HepG2 (cell line): ENCODE measurements around the gene AASDHPPT. TPM values are rescaled to one million over a fixed set of nuclear protein-coding genes. Genes with fewer than 3 reads are reported as not detected.

ENCODE experiments used
- FIP1L1 ChIP-seq: fragments of 200-400 bp; formaldehyde crosslinking; IDR thresholded peaks from 2 replicates; pipeline ENCODE4 v1.6.1; 2018; ENCODE audit warnings: low read depth, mild to moderate bottlenecking, low read length, moderate library complexity, borderline replicate concordance; ENCODE audit not compliant: insufficient read depth
- GZF1 ChIP-seq: sonication (generic); formaldehyde crosslinking; IDR thresholded peaks from 2 replicates; pipeline ENCODE4 v1.5.1; 2020; ENCODE audit warnings: mild to moderate bottlenecking, missing genetic modification reagents
- ZNF224 ChIP-seq: sonication (generic); formaldehyde crosslinking; IDR thresholded peaks from 2 replicates; pipeline ENCODE4 v1.5.0; 2020; ENCODE audit warnings: mild to moderate bottlenecking, missing genetic modification reagents
- ZNF234 ChIP-seq: sonication (generic); formaldehyde crosslinking; conservative IDR thresholded peaks from 2 replicates; pipeline ENCODE4 v1.5.1; 2020; ENCODE audit warnings: mild to moderate bottlenecking, missing genetic modification reagents
- ZNF263 ChIP-seq: sonication (generic); formaldehyde crosslinking; IDR thresholded peaks from 2 replicates; pipeline ENCODE4 v1.4.0; 2020; ENCODE audit warnings: missing genetic modification reagents
- ZNF431 ChIP-seq: sonication (generic); formaldehyde crosslinking; IDR thresholded peaks from 2 replicates; pipeline ENCODE4 v1.9.0; 2022; ENCODE audit warnings: missing genetic modification reagents, low read depth, mild to moderate bottlenecking, borderline replicate concordance
- ZNF513 ChIP-seq: sonication (generic); formaldehyde crosslinking; conservative IDR thresholded peaks from 2 replicates; pipeline ENCODE4 v1.5.0; 2020; ENCODE audit warnings: missing genetic modification reagents
- ZSCAN30 ChIP-seq: sonication (generic); formaldehyde crosslinking; IDR thresholded peaks from 2 replicates; pipeline ENCODE4 v1.5.0; 2020; ENCODE audit warnings: mild to moderate bottlenecking, missing genetic modification reagents
- polyA plus RNA-seq, 8 experiments: library from polyadenylated mRNA; depleted of rRNA in 3 of 8; stranded (reverse) in 7 of 8; unstranded in 1 of 8; fragments of >200 nt; fragmentation: Illumina TruSeq in 4 of 8; extraction: Trizol in 4 of 8; gene quantifications; 2 replicates each; pipeline versions ENCODE4 v1.2.1 to v1.2.3, GENCODE V29; 2011 to 2016; ENCODE audit warnings: low read depth in 4 of 8, missing spikeins in 1 of 8, mixed read lengths in 1 of 8; ENCODE audit not compliant: insufficient read depth in 1 of 8
- total RNA-seq, 5 experiments: library from RNA; depleted of rRNA; stranded (reverse); fragments of >200 nt; fragmentation: Illumina TruSeq; extraction: Trizol; gene quantifications; 2 replicates each; pipeline ENCODE4 v1.2.3, GENCODE V29; 2016; ENCODE audit warnings: low read depth in 1 of 5
- TF ChIP-seq, protein P1 (sequence below): sonication (generic); formaldehyde crosslinking; IDR thresholded peaks from 2 replicates; pipeline ENCODE4 v1.4.0; 2020; ENCODE audit warnings: missing genetic modification reagents
- TF ChIP-seq, protein P2 (sequence below): sonication (generic); formaldehyde crosslinking; IDR thresholded peaks from 2 replicates; pipeline ENCODE4 v1.8.1; 2022; ENCODE audit warnings: low read depth, mild to moderate bottlenecking, missing genetic modification reagents
- TF ChIP-seq, protein P3 (sequence below), 2 experiments: sonication (generic) in 1 of 2; formaldehyde crosslinking in 1 of 2; IDR thresholded peaks; 2 replicates each; pipeline versions ENCODE4 v1.6.1 to v1.9.0; 2014 to 2022; ENCODE audit warnings: antibody characterized with exemption in 1 of 2, borderline replicate concordance in 1 of 2, inconsistent platforms in 1 of 2, low read depth in 1 of 2, missing genetic modification reagents in 1 of 2
- TF ChIP-seq, protein P4 (sequence below): sonication (generic); formaldehyde crosslinking; IDR thresholded peaks from 2 replicates; pipeline ENCODE4 v1.4.0; 2020; ENCODE audit warnings: mild to moderate bottlenecking, missing genetic modification reagents

The AASDHPPT gene
- total and polyA plus RNA-seq, 2 of the 13 experiments (the other 11 are each of a cell fraction or from before 2014, with no cell fraction given) = 20.2 to 43.7 TPM

- TF ChIP-seq, protein P1, sequence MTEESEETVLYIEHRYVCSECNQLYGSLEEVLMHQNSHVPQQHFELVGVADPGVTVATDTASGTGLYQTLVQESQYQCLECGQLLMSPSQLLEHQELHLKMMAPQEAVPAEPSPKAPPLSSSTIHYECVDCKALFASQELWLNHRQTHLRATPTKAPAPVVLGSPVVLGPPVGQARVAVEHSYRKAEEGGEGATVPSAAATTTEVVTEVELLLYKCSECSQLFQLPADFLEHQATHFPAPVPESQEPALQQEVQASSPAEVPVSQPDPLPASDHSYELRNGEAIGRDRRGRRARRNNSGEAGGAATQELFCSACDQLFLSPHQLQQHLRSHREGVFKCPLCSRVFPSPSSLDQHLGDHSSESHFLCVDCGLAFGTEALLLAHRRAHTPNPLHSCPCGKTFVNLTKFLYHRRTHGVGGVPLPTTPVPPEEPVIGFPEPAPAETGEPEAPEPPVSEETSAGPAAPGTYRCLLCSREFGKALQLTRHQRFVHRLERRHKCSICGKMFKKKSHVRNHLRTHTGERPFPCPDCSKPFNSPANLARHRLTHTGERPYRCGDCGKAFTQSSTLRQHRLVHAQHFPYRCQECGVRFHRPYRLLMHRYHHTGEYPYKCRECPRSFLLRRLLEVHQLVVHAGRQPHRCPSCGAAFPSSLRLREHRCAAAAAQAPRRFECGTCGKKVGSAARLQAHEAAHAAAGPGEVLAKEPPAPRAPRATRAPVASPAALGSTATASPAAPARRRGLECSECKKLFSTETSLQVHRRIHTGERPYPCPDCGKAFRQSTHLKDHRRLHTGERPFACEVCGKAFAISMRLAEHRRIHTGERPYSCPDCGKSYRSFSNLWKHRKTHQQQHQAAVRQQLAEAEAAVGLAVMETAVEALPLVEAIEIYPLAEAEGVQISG = peak; percentile 34; the same call in 1 of the 2 replicates
- TF ChIP-seq, protein P2, sequence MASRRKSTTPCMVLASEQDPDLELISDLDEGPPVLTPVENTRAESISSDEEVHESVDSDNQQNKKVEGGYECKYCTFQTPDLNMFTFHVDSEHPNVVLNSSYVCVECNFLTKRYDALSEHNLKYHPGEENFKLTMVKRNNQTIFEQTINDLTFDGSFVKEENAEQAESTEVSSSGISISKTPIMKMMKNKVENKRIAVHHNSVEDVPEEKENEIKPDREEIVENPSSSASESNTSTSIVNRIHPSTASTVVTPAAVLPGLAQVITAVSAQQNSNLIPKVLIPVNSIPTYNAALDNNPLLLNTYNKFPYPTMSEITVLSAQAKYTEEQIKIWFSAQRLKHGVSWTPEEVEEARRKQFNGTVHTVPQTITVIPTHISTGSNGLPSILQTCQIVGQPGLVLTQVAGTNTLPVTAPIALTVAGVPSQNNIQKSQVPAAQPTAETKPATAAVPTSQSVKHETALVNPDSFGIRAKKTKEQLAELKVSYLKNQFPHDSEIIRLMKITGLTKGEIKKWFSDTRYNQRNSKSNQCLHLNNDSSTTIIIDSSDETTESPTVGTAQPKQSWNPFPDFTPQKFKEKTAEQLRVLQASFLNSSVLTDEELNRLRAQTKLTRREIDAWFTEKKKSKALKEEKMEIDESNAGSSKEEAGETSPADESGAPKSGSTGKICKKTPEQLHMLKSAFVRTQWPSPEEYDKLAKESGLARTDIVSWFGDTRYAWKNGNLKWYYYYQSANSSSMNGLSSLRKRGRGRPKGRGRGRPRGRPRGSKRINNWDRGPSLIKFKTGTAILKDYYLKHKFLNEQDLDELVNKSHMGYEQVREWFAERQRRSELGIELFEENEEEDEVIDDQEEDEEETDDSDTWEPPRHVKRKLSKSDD (CRISPR knock-in tag) = 0 out of 2 replicates have a peak, but pooled peaks have one; percentile 30
- TF ChIP-seq ZSCAN30 (CRISPR knock-in tag) (peak; percentile 52; the same call in 1 of the 2 replicates), ZNF431 (CRISPR knock-in tag) (0 out of 2 replicates have a peak, but pooled peaks have one; percentile 58), ZNF513 (no peak), ZNF224 (CRISPR knock-in tag) (peak; percentile 89), GZF1 (CRISPR knock-in tag) (peak; percentile 68; the same call in 1 of the 2 replicates), FIP1L1 (no peak), ZNF263 (CRISPR knock-in tag) (peak; percentile 23; the same call in 1 of the 2 replicates), ZNF234 (CRISPR knock-in tag) (0 out of 2 replicates have a peak, but pooled peaks have one; percentile 47)
- TF ChIP-seq, protein P3, sequence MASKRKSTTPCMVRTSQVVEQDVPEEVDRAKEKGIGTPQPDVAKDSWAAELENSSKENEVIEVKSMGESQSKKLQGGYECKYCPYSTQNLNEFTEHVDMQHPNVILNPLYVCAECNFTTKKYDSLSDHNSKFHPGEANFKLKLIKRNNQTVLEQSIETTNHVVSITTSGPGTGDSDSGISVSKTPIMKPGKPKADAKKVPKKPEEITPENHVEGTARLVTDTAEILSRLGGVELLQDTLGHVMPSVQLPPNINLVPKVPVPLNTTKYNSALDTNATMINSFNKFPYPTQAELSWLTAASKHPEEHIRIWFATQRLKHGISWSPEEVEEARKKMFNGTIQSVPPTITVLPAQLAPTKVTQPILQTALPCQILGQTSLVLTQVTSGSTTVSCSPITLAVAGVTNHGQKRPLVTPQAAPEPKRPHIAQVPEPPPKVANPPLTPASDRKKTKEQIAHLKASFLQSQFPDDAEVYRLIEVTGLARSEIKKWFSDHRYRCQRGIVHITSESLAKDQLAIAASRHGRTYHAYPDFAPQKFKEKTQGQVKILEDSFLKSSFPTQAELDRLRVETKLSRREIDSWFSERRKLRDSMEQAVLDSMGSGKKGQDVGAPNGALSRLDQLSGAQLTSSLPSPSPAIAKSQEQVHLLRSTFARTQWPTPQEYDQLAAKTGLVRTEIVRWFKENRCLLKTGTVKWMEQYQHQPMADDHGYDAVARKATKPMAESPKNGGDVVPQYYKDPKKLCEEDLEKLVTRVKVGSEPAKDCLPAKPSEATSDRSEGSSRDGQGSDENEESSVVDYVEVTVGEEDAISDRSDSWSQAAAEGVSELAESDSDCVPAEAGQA (IDR thresholded peaks at IDR 0.05; ENCODE audit: low read depth) = 0 out of 2 replicates have a peak, but pooled peaks have one; percentile 4
- TF ChIP-seq, protein P3 (CRISPR knock-in tag; IDR thresholded peaks at IDR 0.05; ENCODE audit: borderline replicate concordance) = no peak
- TF ChIP-seq, protein P4, sequence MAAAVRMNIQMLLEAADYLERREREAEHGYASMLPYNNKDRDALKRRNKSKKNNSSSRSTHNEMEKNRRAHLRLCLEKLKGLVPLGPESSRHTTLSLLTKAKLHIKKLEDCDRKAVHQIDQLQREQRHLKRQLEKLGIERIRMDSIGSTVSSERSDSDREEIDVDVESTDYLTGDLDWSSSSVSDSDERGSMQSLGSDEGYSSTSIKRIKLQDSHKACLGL = 0 out of 2 replicates have a peak, but pooled peaks have one; percentile 21
Observed at GRCh38 chr11:106077609-106078455, at the start of gene AASDHPPT (continued).
